GM04503 (cell line): ENCODE results near the gene FBLN1.
"Not testable (repeated sequence)": the region's sequence is repeated elsewhere in the genome, so short reads cannot be mapped to it uniquely, and the experiment has no call there.

ENCODE experiments used
- DNase-seq: peaks from one replicate; pipeline ENCODE4 v3.0.0-alpha.2; 2012; ENCODE audit warnings: low read depth

FBLN1 gene

GRCh38 chr22:45477366-45478107 lies 25.1 kb upstream of the FBLN1 start:
- DNase-seq, result no peak

- peak; percentile 90 for DNase-seq
These were observed 24.4 kb upstream of the FBLN1 start for GRCh38 chr22:45478108-45478771.

GRCh38 chr22:45480717-45481116 lies 22.0 kb upstream of the FBLN1 start:
- no peak for DNase-seq

- DNase-seq, result no peak
These were observed 21.0 kb upstream of the FBLN1 start for GRCh38 chr22:45481661-45482060.

GRCh38 chr22:45482169-45482568 lies 20.5 kb upstream of the FBLN1 start:
- no peak for DNase-seq

- DNase-seq, result no peak
These were observed 19.4 kb upstream of the FBLN1 start for GRCh38 chr22:45483319-45483718.

- no peak for DNase-seq
These were observed 18.7 kb upstream of the FBLN1 start for GRCh38 chr22:45483918-45484499.

- no peak for DNase-seq
These were observed 17.9 kb upstream of the FBLN1 start for GRCh38 chr22:45484742-45485141.

GRCh38 chr22:45485261-45485660 lies 17.4 kb upstream of the FBLN1 start:
- no peak for DNase-seq

- DNase-seq, result no peak
These were observed 13.8 kb upstream of the FBLN1 start for GRCh38 chr22:45488764-45489370.

GRCh38 chr22:45490836-45491235 lies 11.8 kb upstream of the FBLN1 start:
- no peak for DNase-seq

GRCh38 chr22:45491841-45492240 lies 10.8 kb upstream of the FBLN1 start:
- DNase-seq, result no peak

GRCh38 chr22:45493286-45493771 lies 9.4 kb upstream of the FBLN1 start:
- DNase-seq, result no peak

- DNase-seq, result not testable (repeated sequence)
These were observed 8.4 kb upstream of the FBLN1 start for GRCh38 chr22:45494306-45494705.

GRCh38 chr22:45495616-45496015 lies 7.1 kb upstream of the FBLN1 start:
- not testable (repeated sequence) for DNase-seq

- DNase-seq, result no peak
These were observed 6.2 kb upstream of the FBLN1 start for GRCh38 chr22:45496451-45496941.

GRCh38 chr22:45497351-45498145 lies 5.1 kb upstream of the FBLN1 start:
- no peak for DNase-seq

- no peak for DNase-seq
These were observed 2.9 kb upstream of the FBLN1 start for GRCh38 chr22:45499746-45500145.

GRCh38 chr22:45503050-45503815 lies 550 bp downstream of the FBLN1 start:
- DNase-seq, result no peak

- DNase-seq, result no peak
These were observed 1.2 kb downstream of the FBLN1 start for GRCh38 chr22:45503816-45504372.
